ENCODE results near the gene TCF19.

GRCh38 chr6:31190488-31190887 is 32.1 kb downstream of the TCF19 start:
- TF ChIP-seq CTCF (conservative IDR thresholded peaks at IDR 0.05; ENCODE audit: low read depth, low read length) (no peak), EZH2 (IDR thresholded peaks at IDR 0.05; ENCODE audit: borderline replicate concordance, low read depth, low read length, poor library complexity, severe bottlenecking) (no peak)

Data from A673 (cell line).